Activated CD8-positive, alpha-beta T cell treated with anti-CD3 and anti-CD28 coated beads for 36 hours (primary cell): ENCODE data around the gene SIL1. TPM values are rescaled to one million over a fixed set of nuclear protein-coding genes. Genes with fewer than 3 reads are reported as not detected.
"Not testable (repeated sequence)": the region's sequence is repeated elsewhere in the genome, so short reads cannot be mapped to it uniquely, and the experiment has no call there.

Source experiments
- ATAC-seq: fragments of 200-7000 bp; cut with Tn5 transposase; one replicate; pipeline ENCODE4 v1.10.0; 2021; ENCODE audit warnings: mild to moderate bottlenecking, moderate library complexity
- CTCF ChIA-PET: fragments of 350-600 bp; sonication (Branson Sonifier 250); formaldehyde crosslinking; loops from one replicate; lab custom pipeline; 2021; ENCODE audit warnings: antibody characterized with exemption; lab: Charles Lee
- POLR2A ChIA-PET: fragments of 350-600 bp; sonication (Branson Sonifier 250); formaldehyde crosslinking; loops from one replicate; lab custom pipeline; 2021; ENCODE audit warnings: antibody characterized with exemption; lab: Charles Lee
- DNase-seq: peaks from one replicate; pipeline ENCODE4 v3.0.0-alpha.2; 2020
- H3K27ac Mint-ChIP-seq: one replicate; pipeline ENCODE4 v1.8.0; 2021; ENCODE audit warnings: mild to moderate bottlenecking, mixed read lengths
- H3K27me3 Mint-ChIP-seq: one replicate; pipeline ENCODE4 v1.8.0; 2021; ENCODE audit warnings: mixed read lengths
- H3K36me3 Mint-ChIP-seq: one replicate; pipeline ENCODE4 v1.8.0; 2021; ENCODE audit warnings: low read depth, mixed read lengths
- H3K4me1 Mint-ChIP-seq: one replicate; pipeline ENCODE4 v1.8.0; 2021; ENCODE audit warnings: low read depth, mixed read lengths
- H3K4me3 Mint-ChIP-seq: one replicate; pipeline ENCODE4 v1.8.0; 2021; ENCODE audit warnings: mild to moderate bottlenecking, moderate library complexity, mixed read lengths
- H3K9me3 Mint-ChIP-seq: one replicate; pipeline ENCODE4 v1.8.0; 2021; ENCODE audit warnings: mixed read lengths
- CTCF ChIP-seq: fragments of 200-600 bp; IDR thresholded peaks from one replicate; pipeline ENCODE4 v1.8.0; 2022; ENCODE audit warnings: antibody characterized with exemption, mild to moderate bottlenecking
- intact Hi-C: fragments of 100-400 bp; cut with micrococcal nuclease; formaldehyde crosslinking; loops from one replicate; pipeline ENCODE4 v1.10.0; 2022
- total RNA-seq, 2 experiments: library from RNA; stranded (reverse); gene quantifications; one replicate each; pipeline ENCODE4 v1.2.3, GENCODE V29; 2021

The SIL1 gene
- total RNA-seq, 2 experiments from 2014 or later, result 27.6 to 32.3 TPM

GRCh38 chr5:139014726-139015125 is 183.4 kb downstream of the SIL1 start:
- CTCF ChIA-PET, result no interaction called here
- DNase-seq (no peak), ATAC-seq (no peak)
- no peak overlapping the region for H3K4me3 Mint-ChIP-seq
- no peaks in the 10 kb centered on the region for H3K27me3 Mint-ChIP-seq
- H3K4me1 Mint-ChIP-seq, result no peaks in the 10 kb centered on the region
- no peak for TF ChIP-seq CTCF
- POLR2A ChIA-PET, result no interaction called here
- peaks cover 2% of the 10 kb centered on the region for H3K9me3 Mint-ChIP-seq
- H3K36me3 Mint-ChIP-seq, result peaks cover 28% of the 10 kb centered on the region
- intact Hi-C loops, result no loop called here
- no peak overlapping the region for H3K27ac Mint-ChIP-seq

- DNase-seq (no peak), ATAC-seq (no peak)
- Mint-ChIP-seq H3K27ac (no peak overlapping the region), H3K4me3 (no peak overlapping the region), H3K36me3 (peaks cover 24% of the 10 kb centered on the region), H3K4me1 (no peaks in the 10 kb centered on the region), H3K9me3 (peaks cover 2% of the 10 kb centered on the region), H3K27me3 (no peaks in the 10 kb centered on the region)
- POLR2A ChIA-PET, result no interaction called here
- no peak for TF ChIP-seq CTCF
- CTCF ChIA-PET, result no interaction called here
- intact Hi-C loops, result no loop called here
Measured at GRCh38 chr5:139012176-139012575, 186.0 kb downstream of the SIL1 start.

- H3K4me3 Mint-ChIP-seq, result peak overlapping the region; percentile 40
- H3K36me3 Mint-ChIP-seq, result peaks cover 20% of the 10 kb centered on the region
- CTCF ChIA-PET, H3K4me1 Mint-ChIP-seq, POLR2A ChIA-PET, ATAC-seq, H3K9me3 Mint-ChIP-seq, H3K27ac Mint-ChIP-seq, H3K27me3 Mint-ChIP-seq, DNase-seq, intact Hi-C loops: not testable (repeated sequence)
Measured at GRCh38 chr5:139011156-139011555, 187.0 kb downstream of the SIL1 start.

- CTCF ChIA-PET, result no interaction called here
- peaks cover under 1% of the 10 kb centered on the region for H3K36me3 Mint-ChIP-seq
- no peak overlapping the region for H3K27ac Mint-ChIP-seq
- TF ChIP-seq CTCF, result no peak
- no peaks in the 10 kb centered on the region for H3K9me3 Mint-ChIP-seq
- no peaks in the 10 kb centered on the region for H3K27me3 Mint-ChIP-seq
- no peaks in the 10 kb centered on the region for H3K4me1 Mint-ChIP-seq
- no peak overlapping the region for H3K4me3 Mint-ChIP-seq
- intact Hi-C loops, result no loop called here
- POLR2A ChIA-PET, result no interaction called here
- ATAC-seq, result no peak
- no peak for DNase-seq
Measured at GRCh38 chr5:139004374-139005307, 193.5 kb downstream of the SIL1 start.

- Mint-ChIP-seq H3K9me3 (peaks cover 4% of the 10 kb centered on the region), H3K4me3 (no peak overlapping the region), H3K4me1 (no peaks in the 10 kb centered on the region), H3K27me3 (no peaks in the 10 kb centered on the region), H3K36me3 (peaks cover 12% of the 10 kb centered on the region), H3K27ac (no peak overlapping the region)
- DNase-seq (no peak), ATAC-seq (no peak)
- intact Hi-C loops, result no loop called here
- POLR2A ChIA-PET, result no interaction called here
- no peak for TF ChIP-seq CTCF
- CTCF ChIA-PET, result no interaction called here
Measured at GRCh38 chr5:138999674-139000073, 198.5 kb downstream of the SIL1 start.
